NCI-H128 (cell line): Measurements from ENCODE around the gene WNK2.

Source experiments
- DNase-seq: peaks from one replicate; lab custom pipeline; 2025; ENCODE audit not compliant: unreplicated experiment; lab: John Stamatoyannopoulos, UW

Gene WNK2

DNA sequence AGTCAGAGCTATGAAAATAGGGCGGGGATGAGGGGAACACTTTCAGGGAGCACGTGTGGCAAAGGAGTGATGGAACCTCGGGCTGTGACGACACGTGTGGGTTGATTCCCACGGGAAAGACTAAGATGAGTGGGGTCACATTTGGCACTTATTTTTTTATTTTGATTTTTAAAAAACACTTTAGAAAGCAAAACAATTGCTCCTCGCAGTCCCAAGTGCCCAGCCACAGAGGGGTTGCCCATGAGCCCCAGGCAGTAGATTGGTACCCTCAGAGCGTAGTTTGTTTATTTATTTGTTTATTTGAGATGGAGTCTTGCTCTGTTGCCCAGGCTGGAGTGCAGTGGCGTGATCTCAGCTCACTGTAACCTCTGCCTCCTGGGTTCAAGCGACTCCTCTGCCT is 69.7 kb downstream of the WNK2 start:
- DNase-seq, result no peak

DNA sequence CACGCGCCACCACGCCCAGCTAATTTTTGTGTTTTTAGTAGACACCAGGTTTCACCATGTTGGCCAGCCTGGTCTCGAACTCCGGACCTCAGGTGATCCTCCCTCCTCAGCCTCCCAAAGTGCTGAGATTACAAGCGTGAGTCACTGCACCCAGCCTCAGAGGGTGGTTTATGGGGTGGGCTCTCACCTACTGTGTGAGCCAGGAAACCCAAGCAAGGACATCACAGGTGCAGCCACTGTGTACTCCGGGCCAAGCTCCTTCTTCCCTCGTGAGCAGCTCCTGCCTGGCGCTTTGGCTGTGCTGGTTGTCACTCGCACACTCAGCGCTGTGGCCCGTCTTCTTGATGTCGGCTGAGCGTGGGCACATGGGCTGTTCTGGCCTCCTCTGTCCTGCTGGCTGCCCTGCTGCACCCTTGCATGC is 70.1 kb downstream of the WNK2 start:
- DNase-seq, result no peak

DNA sequence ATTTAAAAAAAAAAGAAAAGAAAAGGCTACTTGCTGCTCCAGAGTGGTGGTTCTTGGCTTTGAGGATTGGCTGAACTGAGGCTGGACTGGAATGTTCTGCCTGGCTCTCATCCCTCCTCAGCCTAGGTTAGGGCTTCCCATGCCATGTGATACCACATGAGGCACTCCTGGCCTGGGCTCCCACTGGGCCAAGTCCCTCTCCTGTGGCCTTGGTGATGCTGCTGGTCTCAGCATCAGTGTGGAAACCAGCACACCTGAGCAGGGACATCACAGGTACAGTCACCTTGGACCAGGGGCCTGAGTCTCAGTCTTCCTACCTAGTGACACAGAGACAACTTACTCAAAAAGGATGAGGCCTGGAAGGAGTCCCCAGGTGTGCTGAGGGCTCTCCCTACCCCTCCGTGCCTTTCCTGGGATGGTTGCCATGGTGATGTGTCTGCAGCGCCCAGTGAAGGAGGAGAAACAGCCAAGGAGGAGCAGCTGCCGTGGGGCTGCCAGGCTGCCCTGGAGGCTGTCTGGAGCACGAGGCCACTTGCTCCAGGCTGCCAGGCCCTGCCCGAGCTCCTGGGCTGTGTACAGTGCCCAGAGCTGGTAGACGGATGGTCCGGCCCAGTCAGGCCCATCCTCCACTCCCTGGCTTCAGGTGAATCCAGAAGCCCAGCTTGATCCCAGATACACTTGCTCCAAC is 71.0 kb downstream of the WNK2 start:
- no peak for DNase-seq

DNA sequence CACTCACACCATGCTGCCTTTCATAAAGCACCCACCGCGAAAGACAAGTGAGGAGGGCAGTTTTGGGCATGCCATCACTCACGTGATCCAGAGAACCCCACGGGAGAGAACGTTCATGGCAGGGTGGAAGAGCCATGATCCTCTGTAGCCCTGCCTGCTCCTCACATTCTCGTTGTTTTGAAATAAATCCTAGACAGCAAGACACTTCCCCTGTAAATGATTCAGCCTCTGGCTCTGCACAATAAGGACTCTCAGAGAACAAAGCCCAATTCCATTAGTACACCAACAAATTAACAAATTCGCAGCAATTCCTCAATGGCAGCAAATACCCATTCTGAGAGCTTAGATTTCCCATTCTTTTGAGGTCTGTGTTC is 71.5 kb downstream of the WNK2 start:
- DNase-seq, result no peak

DNA sequence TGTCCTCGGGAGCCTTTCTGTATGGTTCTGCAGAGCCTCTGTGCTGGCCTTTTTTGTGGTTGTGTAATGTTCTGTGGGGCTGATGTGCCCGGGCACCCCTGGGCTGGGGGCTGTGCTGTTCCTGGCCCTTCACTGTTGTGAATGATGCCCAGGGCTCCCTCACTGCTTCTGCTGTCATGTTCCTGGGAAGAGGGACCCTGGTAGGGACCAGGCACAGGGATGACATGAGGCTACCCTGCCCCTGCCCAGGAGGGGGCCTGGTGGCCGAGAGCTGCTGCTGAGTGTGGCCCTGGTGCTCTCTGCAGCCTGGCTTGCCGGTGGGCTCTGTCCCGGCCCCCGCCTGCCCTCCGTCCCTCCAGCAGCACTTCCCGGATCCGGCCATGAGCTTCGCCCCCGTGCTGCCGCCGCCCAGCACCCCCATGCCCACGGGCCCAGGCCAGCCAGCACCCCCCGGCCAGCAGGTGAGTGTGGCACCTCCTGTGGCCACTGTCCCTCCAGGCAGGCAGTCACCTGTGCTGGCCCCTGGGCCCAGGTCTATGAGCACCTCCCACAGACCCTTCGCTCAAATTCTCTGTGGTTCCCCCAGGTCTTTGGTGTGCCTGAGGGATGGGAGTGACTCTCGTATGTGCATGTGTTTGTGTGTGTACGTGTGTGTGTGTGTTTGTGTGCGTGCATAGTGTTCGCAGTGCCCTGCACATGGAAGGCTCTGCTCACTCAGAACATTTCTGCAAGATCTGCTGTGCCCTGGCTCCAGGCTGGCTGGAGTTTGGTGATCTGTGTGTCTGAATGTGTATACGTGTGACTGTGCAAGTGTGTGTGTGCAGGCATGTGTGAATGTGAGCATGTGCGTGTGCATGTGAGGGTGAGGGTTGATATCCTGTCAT is 72.3 kb downstream of the WNK2 start:
- DNase-seq, result no peak

DNA sequence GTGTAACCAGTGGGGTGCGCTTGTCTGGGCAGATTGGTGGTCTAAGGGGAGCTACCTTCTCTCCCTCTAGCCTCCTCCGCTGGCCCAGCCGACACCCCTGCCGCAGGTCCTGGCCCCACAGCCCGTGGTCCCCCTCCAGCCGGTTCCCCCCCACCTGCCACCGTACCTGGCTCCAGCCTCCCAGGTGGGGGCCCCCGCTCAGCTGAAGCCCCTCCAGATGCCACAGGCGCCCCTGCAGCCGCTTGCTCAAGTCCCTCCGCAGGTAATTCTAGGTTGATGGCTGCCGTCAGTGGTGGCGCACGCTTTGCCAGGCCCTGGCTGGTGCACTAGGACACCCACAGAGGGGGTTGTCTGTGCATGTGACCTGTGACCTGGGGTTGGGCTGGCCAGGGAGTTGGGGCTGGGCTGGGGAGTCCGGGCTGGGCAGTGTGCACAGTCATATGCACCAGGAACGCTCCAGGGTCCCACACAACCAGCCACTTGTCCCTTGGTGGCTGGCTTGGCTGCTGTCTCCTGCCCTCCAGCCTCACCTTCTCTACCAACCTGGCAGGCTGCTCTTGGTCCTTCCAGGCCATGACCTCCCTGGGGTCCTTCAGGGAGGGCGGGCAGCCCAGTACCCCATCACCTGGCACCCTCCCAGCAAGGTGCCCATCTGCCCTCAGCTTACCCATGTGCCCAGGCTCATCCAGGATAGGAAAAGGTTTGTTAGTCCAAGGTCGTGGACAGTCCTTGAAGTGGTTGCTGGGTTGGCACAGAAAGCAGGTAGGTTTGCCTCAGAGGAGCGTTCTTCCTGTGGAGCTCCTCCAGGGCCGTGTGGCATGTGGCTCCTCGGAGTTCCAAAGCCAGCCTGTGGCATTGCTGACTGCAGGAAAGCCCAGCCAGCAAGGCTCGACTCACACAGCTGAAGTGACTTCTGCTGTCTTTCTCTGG is 73.2 kb downstream of the WNK2 start:
- DNase-seq, result no peak

DNA sequence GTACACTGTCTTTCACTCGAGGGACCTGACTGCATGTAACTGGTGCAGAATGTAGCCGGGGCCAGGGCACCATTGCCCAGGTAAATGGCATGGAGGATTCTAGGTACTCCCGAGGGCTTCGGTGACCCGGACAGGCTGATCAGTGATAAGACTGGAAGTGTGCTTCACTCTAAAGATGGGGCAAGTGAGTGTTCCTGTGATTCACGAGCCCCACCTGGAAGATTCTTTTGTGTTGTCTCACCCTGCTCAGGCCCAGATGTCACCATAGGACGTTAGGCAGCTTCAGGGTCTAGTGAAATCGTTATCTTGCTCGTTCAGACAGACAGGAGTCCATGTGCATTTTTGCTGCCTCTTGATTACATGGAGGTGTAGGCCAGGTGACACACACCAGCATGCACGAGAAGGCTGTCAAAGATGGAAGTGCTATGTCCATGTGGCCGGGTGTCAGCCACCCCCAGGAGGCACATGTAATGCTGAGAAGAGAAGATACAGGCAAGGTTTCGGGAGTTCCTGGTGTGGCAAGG is 73.9 kb downstream of the WNK2 start:
- no peak for DNase-seq

DNA sequence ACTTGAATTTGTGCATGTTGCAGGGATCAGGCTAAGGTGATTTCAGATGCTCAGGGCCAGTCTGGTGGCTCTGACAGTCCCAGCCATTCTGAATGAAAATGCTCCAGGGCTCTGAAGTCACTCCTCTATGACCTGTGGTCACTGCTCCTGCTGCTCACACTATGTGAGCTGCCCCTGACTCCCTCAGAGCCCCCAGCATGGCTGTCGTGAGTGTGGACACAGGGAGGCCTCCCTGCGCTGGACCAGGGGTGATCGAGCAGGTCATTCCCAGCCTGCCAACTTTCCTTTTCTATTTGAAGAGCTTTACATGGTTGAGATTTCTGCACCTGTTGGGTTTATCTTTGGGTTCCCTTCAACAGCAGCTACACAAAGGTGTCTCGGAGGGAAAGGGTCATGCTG is 74.5 kb downstream of the WNK2 start:
- no peak for DNase-seq

DNA sequence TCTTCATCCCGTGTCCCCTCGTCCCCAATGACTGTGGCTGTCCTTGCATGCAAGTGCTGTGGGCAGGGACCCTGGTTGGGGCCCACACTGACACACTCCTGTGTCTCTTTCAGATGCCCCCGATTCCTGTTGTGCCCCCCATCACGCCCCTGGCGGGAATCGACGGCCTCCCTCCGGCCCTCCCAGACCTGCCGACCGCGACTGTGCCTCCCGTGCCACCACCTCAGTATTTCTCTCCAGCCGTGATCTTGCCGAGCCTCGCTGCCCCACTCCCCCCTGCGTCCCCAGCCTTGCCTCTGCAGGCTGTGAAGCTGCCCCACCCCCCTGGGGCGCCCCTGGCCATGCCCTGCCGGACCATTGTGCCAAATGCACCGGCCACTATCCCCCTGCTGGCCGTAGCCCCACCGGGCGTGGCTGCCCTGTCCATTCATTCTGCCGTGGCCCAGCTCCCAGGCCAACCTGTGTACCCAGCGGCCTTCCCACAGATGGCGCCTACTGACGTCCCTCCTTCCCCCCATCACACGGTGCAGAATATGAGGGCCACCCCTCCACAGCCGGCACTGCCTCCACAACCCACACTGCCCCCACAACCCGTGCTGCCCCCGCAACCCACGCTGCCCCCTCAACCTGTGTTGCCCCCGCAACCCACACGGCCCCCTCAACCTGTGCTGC is 75.0 kb downstream of the WNK2 start:
- DNase-seq, result no peak

DNA sequence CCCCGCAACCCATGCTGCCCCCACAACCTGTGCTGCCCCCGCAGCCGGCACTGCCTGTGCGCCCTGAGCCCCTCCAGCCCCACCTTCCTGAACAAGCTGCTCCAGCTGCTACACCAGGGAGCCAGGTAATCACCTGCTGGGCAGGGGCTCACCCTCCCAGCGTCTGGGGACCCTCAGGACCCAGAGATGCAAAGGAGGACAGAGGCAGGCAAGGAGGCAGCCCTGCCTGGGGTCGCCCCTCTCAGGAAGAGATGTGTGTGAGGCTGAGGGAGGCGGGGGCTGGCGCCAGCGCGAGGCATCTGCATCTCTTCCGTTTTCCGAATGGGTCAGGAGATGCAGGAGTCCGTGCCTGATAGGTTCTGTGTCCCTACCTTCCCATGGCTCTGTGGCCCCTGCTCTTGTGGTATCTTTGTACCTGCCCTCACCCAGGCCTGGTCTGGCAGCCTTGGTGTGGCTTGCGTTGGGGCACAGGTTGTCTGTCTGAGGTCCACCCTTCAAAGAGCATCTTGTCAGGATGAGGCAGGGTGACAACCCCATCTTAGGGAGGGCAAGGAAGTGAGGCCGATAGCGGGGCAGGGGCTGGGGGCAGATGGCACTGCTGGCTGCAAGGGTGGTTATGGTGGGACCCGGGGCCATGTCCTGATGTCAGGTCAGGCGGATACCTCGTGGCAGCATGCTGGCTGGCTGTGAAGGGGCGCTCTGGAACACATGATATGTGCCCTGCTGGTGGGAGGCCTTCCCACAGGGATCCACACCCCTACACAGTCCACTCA is 75.7 kb downstream of the WNK2 start:
- DNase-seq, result no peak

DNA sequence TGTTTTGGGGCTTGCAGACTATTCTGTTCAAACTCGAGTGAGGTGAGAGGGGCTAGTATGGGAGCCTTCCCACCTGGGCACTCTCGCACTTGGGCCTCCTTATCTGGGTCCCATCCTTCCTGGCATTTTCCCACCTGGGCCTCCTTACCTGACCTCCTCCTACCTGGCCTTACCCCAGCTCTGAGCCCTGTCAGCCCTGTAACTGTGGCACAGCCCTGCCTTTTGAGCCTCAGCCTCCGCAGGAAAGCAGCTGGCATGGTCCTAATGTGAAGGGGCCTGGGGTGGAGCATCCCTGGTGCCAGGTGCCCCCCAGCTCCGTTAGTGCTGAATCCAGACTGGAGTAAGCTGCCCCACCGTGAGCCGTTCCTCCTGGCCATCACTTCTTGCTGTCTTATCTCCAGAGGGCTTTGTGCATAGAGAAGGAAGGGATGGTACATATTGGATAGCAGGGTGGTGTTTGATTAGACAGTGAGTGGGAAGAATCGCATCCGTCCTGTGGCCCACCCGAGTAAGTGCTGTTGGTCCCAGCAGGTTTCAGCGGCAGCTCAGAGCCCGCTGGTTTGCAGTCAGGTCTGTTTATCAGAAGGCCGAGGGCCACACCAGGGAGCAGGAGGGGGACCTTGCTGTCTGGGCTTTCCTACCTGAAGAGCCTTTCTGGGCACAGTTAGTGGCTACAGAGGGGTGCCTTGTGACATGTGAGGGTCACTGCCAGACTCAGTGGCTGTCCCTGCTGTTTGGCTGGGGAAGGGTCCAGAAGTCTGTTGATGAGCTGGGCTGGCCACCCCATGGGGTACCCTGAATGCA is 76.5 kb downstream of the WNK2 start:
- no peak for DNase-seq

DNA sequence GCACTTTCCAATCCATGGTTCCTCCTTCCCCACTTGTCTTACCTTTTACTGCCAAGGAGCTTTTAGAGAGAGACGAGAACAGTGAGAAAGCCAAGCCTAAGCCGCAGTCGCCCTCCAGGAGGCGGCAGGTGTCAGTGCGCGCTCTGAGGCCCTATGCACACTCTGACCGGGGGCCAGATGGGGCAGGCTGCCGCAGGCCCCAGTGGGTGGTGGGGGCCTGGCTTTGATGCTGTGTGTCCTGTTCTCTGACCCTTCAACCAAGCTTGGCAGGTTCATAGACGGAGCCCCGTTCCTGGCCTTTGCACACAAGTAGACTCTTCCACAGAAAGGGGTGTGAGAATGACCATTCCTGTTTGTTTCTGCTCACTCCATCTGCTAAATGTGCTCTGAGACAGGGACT is 77.3 kb downstream of the WNK2 start:
- no peak for DNase-seq

DNA sequence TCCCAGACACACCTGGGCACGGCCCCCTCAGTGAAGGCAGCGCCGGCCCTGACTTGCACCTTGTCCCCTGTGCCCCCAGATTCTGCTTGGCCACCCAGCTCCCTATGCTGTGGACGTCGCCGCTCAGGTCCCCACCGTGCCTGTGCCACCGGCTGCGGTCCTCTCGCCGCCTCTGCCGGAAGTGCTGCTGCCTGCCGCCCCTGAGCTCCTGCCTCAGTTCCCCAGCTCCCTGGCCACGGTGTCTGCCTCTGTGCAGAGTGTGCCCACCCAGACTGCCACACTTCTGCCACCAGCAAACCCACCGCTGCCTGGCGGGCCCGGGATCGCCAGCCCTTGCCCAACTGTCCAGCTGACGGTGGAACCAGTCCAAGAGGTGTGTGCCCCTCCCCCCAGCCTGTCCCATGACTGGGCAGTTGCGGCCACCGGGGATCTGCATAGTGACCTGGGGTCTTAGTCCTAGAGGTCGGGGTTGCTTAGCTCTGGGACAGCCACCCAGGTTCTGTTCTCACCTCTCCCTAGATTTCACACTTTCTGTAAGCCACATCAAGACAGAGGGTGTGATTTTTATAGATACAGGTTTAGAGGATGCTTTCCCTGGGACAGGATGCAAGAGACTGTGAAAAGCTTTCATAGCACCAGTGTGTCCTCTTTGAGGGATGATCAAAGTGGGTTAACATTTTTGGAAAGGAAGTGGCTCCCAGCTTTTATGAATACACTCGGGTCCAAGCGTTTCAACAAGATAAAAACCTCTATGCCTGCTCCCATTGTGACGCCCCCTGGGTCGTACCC is 78.0 kb downstream of the WNK2 start:
- no peak for DNase-seq

DNA sequence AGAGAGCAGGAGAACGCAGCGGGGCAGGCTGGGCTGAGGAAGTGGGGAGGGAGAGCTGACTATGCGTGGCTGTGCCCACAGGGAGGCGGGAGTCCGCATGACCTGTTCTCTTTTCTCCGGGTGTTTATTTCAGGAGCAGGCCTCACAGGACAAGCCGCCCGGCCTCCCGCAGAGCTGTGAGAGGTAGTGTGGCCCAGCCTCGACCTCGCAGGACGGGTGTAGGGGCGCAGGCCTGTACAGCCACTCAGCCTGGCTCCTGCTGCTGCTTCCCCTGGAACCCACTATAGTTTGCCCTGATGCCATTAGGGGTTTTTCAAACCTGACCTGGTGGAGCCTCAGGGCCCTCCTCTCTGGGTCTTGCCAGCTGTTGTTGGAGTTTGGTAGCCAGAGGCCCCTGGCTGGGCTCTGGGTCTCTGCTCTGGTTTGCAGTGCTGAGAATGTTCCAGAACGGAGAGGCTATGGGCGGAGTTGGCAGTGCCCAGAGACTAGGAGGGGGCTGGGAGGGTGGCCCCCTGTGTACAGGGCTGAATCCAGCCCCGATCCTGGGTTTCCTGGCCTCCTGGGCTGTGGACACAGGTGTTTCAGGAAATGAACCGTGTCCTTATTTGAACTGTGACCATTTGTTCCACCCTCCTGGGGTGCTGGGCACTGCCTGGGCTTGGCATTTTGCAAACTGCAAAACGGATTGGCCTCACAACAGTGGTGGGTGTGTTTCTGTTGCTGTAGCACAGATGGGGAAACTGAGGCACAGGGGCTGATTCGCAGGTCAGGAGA is 78.8 kb downstream of the WNK2 start:
- no peak for DNase-seq

DNA sequence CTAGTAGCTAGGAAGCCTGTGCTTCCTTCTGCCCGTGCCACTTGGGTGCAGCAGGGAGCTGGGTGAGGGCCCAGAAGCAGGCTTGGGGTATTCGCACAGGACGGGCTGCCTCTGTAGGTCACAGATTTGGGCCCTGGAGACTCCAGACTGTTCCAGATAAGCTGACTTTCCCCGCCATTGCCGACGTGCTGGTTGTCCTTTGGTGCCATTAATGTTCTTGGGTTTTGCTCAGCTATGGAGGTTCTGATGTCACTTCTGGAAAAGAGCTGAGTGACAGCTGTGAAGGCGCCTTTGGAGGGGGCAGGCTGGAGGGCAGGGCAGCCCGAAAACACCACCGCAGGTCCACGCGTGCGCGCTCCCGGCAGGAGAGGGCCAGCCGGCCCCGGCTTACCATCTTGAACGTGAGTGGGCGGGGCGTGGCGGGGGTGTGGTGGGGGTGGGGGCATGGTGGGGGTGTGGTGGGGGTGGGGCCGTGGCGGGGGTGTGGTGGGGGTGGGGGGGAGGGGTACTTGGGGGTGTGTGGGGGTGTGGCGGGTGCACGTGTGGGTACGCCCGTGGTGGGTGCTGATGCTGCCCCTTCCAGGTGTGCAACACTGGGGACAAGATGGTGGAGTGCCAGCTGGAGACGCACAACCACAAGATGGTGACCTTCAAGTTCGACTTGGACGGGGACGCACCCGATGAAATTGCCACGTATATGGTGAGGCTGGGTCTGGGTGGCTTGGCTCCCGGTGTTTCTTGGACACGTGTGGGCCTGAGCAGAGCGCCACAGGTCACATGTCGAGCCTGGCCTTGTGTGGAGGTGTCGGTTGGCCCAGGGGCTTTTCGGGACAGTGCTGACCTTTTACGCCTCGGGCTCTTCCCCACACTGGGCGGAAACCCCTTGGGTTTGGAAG is 79.6 kb downstream of the WNK2 start:
- DNase-seq, result no peak

DNA sequence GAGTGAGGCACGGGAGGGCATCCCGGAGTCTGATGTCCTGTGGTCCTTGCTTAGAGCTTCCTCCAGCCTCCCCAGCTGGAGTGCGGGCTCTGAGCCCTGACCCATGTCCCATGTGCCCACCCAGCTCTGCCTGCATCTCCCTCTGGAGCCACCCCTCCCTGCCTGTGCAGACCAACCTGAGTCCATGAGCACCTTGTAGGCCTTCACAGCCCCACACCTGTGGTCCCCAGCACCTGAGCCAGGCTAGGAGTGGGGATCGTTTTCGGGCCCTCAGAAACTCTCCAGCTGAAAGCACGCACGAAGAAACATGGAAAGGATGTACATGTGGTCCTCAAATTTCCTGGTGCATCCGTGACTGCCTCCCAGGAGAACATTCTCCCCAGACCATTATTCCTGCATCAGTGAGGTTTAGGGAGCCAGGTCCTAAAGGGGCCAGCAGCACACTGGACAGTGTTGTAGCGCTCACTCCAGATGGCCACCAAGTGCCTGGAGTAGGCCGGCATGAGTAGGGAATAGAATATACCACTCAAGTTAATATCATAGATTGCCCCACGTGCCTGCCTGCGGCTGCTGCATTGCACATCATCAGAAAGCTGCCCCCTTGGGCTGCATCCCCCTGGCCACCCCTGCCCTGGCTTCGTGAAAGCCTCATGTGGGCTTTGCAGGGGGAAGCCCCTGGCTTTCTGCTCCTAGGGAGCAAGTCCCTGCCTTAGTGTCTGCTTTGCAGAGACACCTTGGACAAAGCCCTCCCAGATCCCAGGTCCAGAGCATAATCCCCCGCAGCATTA is 80.6 kb downstream of the WNK2 start:
- no peak for DNase-seq
